ENCODE results near the gene GARIN5A.

GRCh38 chr19:50479761-50480251 lies 3.2 kb upstream of the GARIN5A start:
- TF ChIP-seq EZH2 (IDR thresholded peaks at IDR 0.05; ENCODE audit: insufficient read depth, poor library complexity, severe bottlenecking) (no peak), EZH2phosphoT487 (IDR thresholded peaks at IDR 0.05; ENCODE audit: insufficient read depth, low read depth) (no peak)

Measured in GM23248 (cell line).